H1 (cell line): ENCODE results near the gene SHLD3. TPM values are rescaled to one million over a fixed set of nuclear protein-coding genes. Genes with fewer than 3 reads are reported as not detected.

ENCODE experiments used
- CBX8 ChIP-seq: fragments of 300-800, 300-1000 bp; sonication (generic); IDR thresholded peaks from 2 replicates; pipeline ENCODE4 v1.7.1; 2016; ENCODE audit warnings: low read depth, low read length, borderline replicate concordance
- PHF8 ChIP-seq: fragments of 200-600 bp; sonication (generic); conservative IDR thresholded peaks from 2 replicates; pipeline ENCODE4 v1.7.1; 2012; ENCODE audit warnings: low read depth, mild to moderate bottlenecking, inconsistent platforms, low read length, moderate library complexity
- YY1 ChIP-seq: IDR thresholded peaks from 2 replicates; pipeline ENCODE4 v1.6.1; 2011; ENCODE audit warnings: low read depth, mild to moderate bottlenecking, low read length
- polyA plus RNA-seq, 7 experiments: library from polyadenylated mRNA; depleted of rRNA in 3 of 7; stranded (reverse) in 5 of 7; unstranded in 2 of 7; fragments of >200 nt in 5 of 7; fragments of 200-250 nt in 2 of 7; gene quantifications; 1 replicate in 5 of 7; 2 replicates in 1 of 7; 4 replicates in 1 of 7; pipeline versions ENCODE4 v1.2.1 to v1.2.3, GENCODE V29; 2011 to 2013; ENCODE audit warnings: missing spikeins in 2 of 7, mixed read lengths in 2 of 7
- total RNA-seq: library from RNA; stranded (reverse); fragmentation: NEBNext Ultra II Directional; extraction: Animal tissue kit (Norgen Biotek cat#: 25700); gene quantifications from 2 replicates; pipeline ENCODE4 v1.2.1, GENCODE V29; 2021

The SHLD3 gene
- total and polyA plus RNA-seq, 2 of the 8 experiments (the other 6 are each of a cell fraction or from before 2014, with no cell fraction given), result 1.9 to 3.2 TPM

- TF ChIP-seq YY1 (no peak), CBX8 (no peak), PHF8 (no peak)
- TF ChIP-seq, all 59 proteins: peak for 0
Measured at GRCh38 chr5:65668696-65669095, 43.9 kb downstream of the SHLD3 start (continued).
